ENCODE data around the gene SUSD3.

Gene SUSD3

GRCh38 chr9:93117924-93118862, 59.7 kb downstream of the SUSD3 start:
- Histone ChIP-seq H3K4me3 (ENCODE audit: severe bottlenecking) (no peak overlapping the region), H3K27me3 (ENCODE audit: insufficient read depth, poor library complexity, severe bottlenecking) (no peaks in the 10 kb centered on the region), H3K4me1 (ENCODE audit: insufficient read depth, poor library complexity, severe bottlenecking) (peaks cover 15% of the 10 kb centered on the region), H3K27ac (ENCODE audit: poor library complexity, severe bottlenecking) (no peak overlapping the region), H3K36me3 (ENCODE audit: low read depth) (no peaks in the 10 kb centered on the region), H3K9me3 (ENCODE audit: severe bottlenecking) (no peaks in the 10 kb centered on the region)
- ATAC-seq (ENCODE audit: low read depth) (no peak), DNase-seq (ENCODE audit: low spot score) (peak; percentile 21)
- no peak for TF ChIP-seq CTCF (IDR thresholded peaks at IDR 0.05; ENCODE audit: poor library complexity, severe bottlenecking)

- no peaks in the 10 kb centered on the region for H3K9me3 ChIP-seq (ENCODE audit: severe bottlenecking)
- no peak overlapping the region for H3K4me3 ChIP-seq (ENCODE audit: severe bottlenecking)
- H3K36me3 ChIP-seq (ENCODE audit: low read depth) = no peaks in the 10 kb centered on the region
- DNase-seq (ENCODE audit: low spot score) (peak; percentile 45), ATAC-seq (ENCODE audit: low read depth) (no peak)
- TF ChIP-seq CTCF (IDR thresholded peaks at IDR 0.05; ENCODE audit: poor library complexity, severe bottlenecking) = no peak
- peak overlapping the region; percentile 67 for H3K27ac ChIP-seq (ENCODE audit: poor library complexity, severe bottlenecking)
- peaks cover 15% of the 10 kb centered on the region for H3K4me1 ChIP-seq (ENCODE audit: insufficient read depth, poor library complexity, severe bottlenecking)
- no peaks in the 10 kb centered on the region for H3K27me3 ChIP-seq (ENCODE audit: insufficient read depth, poor library complexity, severe bottlenecking)
These were observed 60.6 kb downstream of the SUSD3 start for GRCh38 chr9:93118863-93119702.

- DNase-seq (ENCODE audit: low spot score) (no peak), ATAC-seq (ENCODE audit: low read depth) (no peak)
- H3K9me3 ChIP-seq (ENCODE audit: severe bottlenecking) = no peaks in the 10 kb centered on the region
- H3K36me3 ChIP-seq (ENCODE audit: low read depth) = no peaks in the 10 kb centered on the region; the same call in 1 of the 2 replicates
- H3K4me3 ChIP-seq (ENCODE audit: severe bottlenecking) = no peak overlapping the region
- peaks cover 15% of the 10 kb centered on the region for H3K4me1 ChIP-seq (ENCODE audit: insufficient read depth, poor library complexity, severe bottlenecking)
- H3K27me3 ChIP-seq (ENCODE audit: insufficient read depth, poor library complexity, severe bottlenecking) = no peaks in the 10 kb centered on the region
- H3K27ac ChIP-seq (ENCODE audit: poor library complexity, severe bottlenecking) = peak overlapping the region; percentile 67
- no peak for TF ChIP-seq CTCF (IDR thresholded peaks at IDR 0.05; ENCODE audit: poor library complexity, severe bottlenecking)
These were observed 61.1 kb downstream of the SUSD3 start for GRCh38 chr9:93119703-93119952.

GRCh38 chr9:93119953-93120845, 61.7 kb downstream of the SUSD3 start:
- H3K36me3 ChIP-seq (ENCODE audit: low read depth) = no peaks in the 10 kb centered on the region; the same call in 1 of the 2 replicates
- H3K27ac ChIP-seq (ENCODE audit: poor library complexity, severe bottlenecking) = peak overlapping the region; percentile 67
- peak; percentile 95 for DNase-seq (ENCODE audit: low spot score)
- no peak overlapping the region for H3K4me3 ChIP-seq (ENCODE audit: severe bottlenecking)
- TF ChIP-seq CTCF (IDR thresholded peaks at IDR 0.05; ENCODE audit: poor library complexity, severe bottlenecking) = peak; percentile 35
- H3K4me1 ChIP-seq (ENCODE audit: insufficient read depth, poor library complexity, severe bottlenecking) = peaks cover 15% of the 10 kb centered on the region
- H3K9me3 ChIP-seq (ENCODE audit: severe bottlenecking) = no peaks in the 10 kb centered on the region
- ATAC-seq (ENCODE audit: low read depth) = peak; percentile 91
- no peaks in the 10 kb centered on the region for H3K27me3 ChIP-seq (ENCODE audit: insufficient read depth, poor library complexity, severe bottlenecking)

Data from RWPE2 (cell line).